GM12891 (cell line): ENCODE measurements around the gene SLC22A2.

Source experiments
- POLR2A ChIP-seq: IDR thresholded peaks from 2 replicates; pipeline ENCODE4 v1.6.1; 2011; ENCODE audit warnings: low read depth, low read length, control low read depth
- SPI1 ChIP-seq: IDR thresholded peaks from 2 replicates; pipeline ENCODE4 v1.6.1; 2011; ENCODE audit warnings: low read depth, low read length, control low read depth
- TAF1 ChIP-seq: IDR thresholded peaks from 2 replicates; pipeline ENCODE4 v1.6.1; 2011; ENCODE audit warnings: low read depth, low read length, control low read depth

DNA sequence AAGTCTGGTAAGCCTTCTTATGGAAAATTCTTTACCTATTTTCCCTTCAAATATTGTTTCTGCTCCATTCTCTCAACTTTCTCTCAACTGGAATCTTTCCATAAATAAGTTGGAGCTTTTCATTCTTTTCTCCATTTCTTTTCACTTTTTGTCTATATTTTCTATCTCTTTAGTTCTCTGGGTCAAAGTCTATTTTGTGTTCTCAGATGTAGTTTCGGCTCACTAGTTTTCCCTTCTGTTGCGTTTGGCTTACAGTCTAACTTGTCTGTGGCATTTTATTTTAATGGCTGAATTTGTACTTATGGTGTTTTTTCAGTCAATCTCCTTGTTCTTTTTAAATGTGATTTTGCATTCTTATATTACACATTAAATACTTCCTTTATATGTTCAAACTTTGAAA, 14.1 kb upstream of the SLC22A2 start:
- TF ChIP-seq POLR2A (no peak), TAF1 (no peak), SPI1 (no peak)
